ENCODE results near the gene IFNLR1. TPM values are rescaled to one million over a fixed set of nuclear protein-coding genes. Genes with fewer than 3 reads are reported as not detected.

Gene IFNLR1
- total RNA-seq, 4 donors from 2014 or later = 2.6 to 37.4 (median 12.7) TPM

DNA sequence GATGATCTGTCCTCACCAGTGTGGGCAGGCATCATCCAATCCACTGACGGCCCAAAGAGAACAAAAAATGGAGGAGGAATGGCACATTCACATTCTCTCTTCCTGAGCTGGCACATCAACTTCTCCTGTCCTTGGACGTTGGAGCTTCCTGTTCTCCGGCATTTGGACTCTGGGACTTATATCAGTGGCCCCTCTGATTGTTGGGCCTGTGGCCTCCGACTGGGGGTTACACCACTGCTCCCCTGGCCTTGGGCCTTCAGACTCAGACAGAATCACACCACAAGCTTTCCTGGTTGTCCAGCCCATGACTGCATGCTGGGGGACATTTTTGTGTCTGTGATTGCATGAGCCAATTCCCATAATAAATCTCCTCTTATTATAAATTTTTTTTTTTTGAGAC, 20.1 kb downstream of the IFNLR1 start:
- Histone ChIP-seq H3K27ac (no peak overlapping the region), H3K36me3 (no peaks in the 10 kb centered on the region), H3K27me3 (no peaks in the 10 kb centered on the region), H3K9me3 (no peaks in the 10 kb centered on the region), H3K4me1 (no peaks in the 10 kb centered on the region), H3K4me3 (no peak overlapping the region)
- 65 to 100% methylated on average over 2 to 4 of the region's 4 CpGs for WGBS, 2 donors (ENCODE audit: low coverage in 1 of 2)
- intact Hi-C loops (cut with DNase I; ENCODE audit: low total_unique reads) (no loop called here), in situ Hi-C loops (cut with MboI; ENCODE audit: low pct_ligation_motif_present in 1 of 4, low pct_unique_long_range_greater_than_20kb in 1 of 4, low sequenced_read_pairs in 3 of 4) (no loop called here)
- no peak for DNase-seq
- TF ChIP-seq EP300 (IDR thresholded peaks at IDR 0.05; ENCODE audit: low read depth) = no peak
- no peak for TF ChIP-seq POLR2A (IDR thresholded peaks at IDR 0.05)
- TF ChIP-seq POLR2AphosphoS5 (IDR thresholded peaks at IDR 0.05) = no peak
- TF ChIP-seq, protein P1, sequence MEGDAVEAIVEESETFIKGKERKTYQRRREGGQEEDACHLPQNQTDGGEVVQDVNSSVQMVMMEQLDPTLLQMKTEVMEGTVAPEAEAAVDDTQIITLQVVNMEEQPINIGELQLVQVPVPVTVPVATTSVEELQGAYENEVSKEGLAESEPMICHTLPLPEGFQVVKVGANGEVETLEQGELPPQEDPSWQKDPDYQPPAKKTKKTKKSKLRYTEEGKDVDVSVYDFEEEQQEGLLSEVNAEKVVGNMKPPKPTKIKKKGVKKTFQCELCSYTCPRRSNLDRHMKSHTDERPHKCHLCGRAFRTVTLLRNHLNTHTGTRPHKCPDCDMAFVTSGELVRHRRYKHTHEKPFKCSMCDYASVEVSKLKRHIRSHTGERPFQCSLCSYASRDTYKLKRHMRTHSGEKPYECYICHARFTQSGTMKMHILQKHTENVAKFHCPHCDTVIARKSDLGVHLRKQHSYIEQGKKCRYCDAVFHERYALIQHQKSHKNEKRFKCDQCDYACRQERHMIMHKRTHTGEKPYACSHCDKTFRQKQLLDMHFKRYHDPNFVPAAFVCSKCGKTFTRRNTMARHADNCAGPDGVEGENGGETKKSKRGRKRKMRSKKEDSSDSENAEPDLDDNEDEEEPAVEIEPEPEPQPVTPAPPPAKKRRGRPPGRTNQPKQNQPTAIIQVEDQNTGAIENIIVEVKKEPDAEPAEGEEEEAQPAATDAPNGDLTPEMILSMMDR (IDR thresholded peaks at IDR 0.05) = no peak

DNA sequence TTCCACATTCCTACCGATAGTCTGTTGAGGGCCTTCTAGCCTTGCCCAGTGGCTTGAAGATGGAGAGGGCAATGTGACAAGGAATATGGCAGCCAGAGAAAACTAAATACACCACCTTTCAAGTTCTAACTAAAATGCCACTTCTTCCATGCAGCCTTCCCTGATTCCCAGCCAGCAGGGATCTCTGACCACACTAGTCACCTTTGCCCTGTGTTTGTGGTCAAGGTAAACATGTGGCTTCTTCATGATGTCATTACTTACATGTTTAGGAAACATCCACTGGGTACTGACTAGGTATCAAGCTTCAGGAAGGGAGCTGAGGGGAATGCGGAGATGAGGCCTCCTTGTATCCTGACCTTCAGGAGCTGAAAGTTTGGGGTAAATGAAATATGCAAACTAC, 21.6 kb downstream of the IFNLR1 start:
- Histone ChIP-seq H3K27me3 (no peaks in the 10 kb centered on the region), H3K9me3 (no peaks in the 10 kb centered on the region), H3K4me1 (peaks cover 0 to 8% (median 6%) of the 10 kb centered on the region in 4 donors), H3K36me3 (no peaks in the 10 kb centered on the region), H3K4me3 (no peak overlapping the region), H3K27ac (no peak overlapping the region)
- no peak for DNase-seq
- TF ChIP-seq POLR2A (IDR thresholded peaks at IDR 0.05) = no peak
- no peak for TF ChIP-seq POLR2AphosphoS5 (IDR thresholded peaks at IDR 0.05)
- TF ChIP-seq EP300 (IDR thresholded peaks at IDR 0.05; ENCODE audit: low read depth) = no peak
- TF ChIP-seq, protein P1 (IDR thresholded peaks at IDR 0.05) = no peak
- intact Hi-C loops (cut with DNase I; ENCODE audit: low total_unique reads) (no loop called here), in situ Hi-C loops (cut with MboI; ENCODE audit: low pct_ligation_motif_present in 1 of 4, low pct_unique_long_range_greater_than_20kb in 1 of 4, low sequenced_read_pairs in 3 of 4) (no loop called here)
- 98 to 100% methylated on average over 1 to 2 of the region's 2 CpGs for WGBS, 2 donors (ENCODE audit: low coverage in 1 of 2)

DNA sequence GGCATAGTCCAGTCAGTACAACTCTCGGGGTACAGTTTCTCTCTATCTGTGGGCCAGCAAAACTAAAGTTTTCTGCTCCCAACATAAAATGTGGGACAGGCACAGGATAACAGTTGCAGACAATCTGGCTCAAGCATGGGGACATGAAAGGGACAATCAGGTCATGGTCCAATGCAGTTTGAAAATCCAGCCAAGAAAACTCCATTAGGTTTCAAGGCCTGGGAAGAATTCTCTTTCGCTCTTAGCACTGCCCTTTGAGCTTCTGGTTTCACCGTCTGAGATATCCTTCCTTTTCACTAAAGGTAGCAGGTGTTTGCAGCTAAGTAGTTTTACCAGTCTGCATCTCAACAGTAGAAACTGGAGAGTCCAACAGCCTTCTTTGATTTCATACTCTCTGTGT, 23.1 kb downstream of the IFNLR1 start:
- Histone ChIP-seq H3K36me3 (no peaks in the 10 kb centered on the region), H3K4me3 (no peak overlapping the region), H3K27ac (no peak overlapping the region), H3K27me3 (no peaks in the 10 kb centered on the region), H3K4me1 (peaks cover 0 to 8% (median 6%) of the 10 kb centered on the region in 4 donors), H3K9me3 (no peaks in the 10 kb centered on the region)
- no peak for DNase-seq
- in situ Hi-C loops (cut with MboI; ENCODE audit: low pct_ligation_motif_present in 1 of 4, low pct_unique_long_range_greater_than_20kb in 1 of 4, low sequenced_read_pairs in 3 of 4) (no loop called here), intact Hi-C loops (cut with DNase I; ENCODE audit: low total_unique reads) (no loop called here)
- TF ChIP-seq, protein P1 (IDR thresholded peaks at IDR 0.05) = no peak
- TF ChIP-seq EP300 (IDR thresholded peaks at IDR 0.05; ENCODE audit: low read depth) (no peak), POLR2A (IDR thresholded peaks at IDR 0.05) (no peak), POLR2AphosphoS5 (IDR thresholded peaks at IDR 0.05) (no peak)
- 73 to 100% methylated on average over 1 to 3 of the region's 3 CpGs for WGBS, 2 donors (ENCODE audit: low coverage in 1 of 2)

DNA sequence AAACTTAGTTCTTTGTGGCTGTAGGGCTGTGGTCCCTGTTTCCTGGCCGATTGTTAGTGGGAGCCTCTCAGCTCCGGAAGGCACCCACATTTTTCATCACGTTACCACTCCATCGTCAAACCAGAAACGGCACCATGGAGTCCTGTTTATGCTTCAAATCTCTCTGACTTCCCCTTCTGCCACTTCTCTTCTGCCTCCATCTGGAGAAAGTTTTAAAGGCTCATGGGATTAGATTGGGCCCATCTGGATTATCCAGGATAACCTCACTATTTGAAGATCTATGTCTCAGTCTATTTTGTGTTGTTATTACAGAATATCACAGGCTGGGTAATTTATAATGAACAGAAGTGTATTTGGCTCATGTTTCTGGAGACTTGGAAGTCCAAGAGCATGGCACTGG, 24.9 kb downstream of the IFNLR1 start:
- TF ChIP-seq EP300 (IDR thresholded peaks at IDR 0.05; ENCODE audit: low read depth) (no peak), POLR2AphosphoS5 (IDR thresholded peaks at IDR 0.05) (no peak)
- WGBS, 2 donors (ENCODE audit: low coverage in 1 of 2) = 73 to 80% methylated on average over 1 to 5 of the region's 5 CpGs
- Histone ChIP-seq H3K27me3 (no peaks in the 10 kb centered on the region), H3K4me3 (no peak overlapping the region), H3K9me3 (no peaks in the 10 kb centered on the region), H3K36me3 (no peaks in the 10 kb centered on the region), H3K27ac (no peak overlapping the region), H3K4me1 (peaks cover 0 to 8% (median 6%) of the 10 kb centered on the region in 4 donors)
- intact Hi-C loops (cut with DNase I; ENCODE audit: low total_unique reads) (no loop called here), in situ Hi-C loops (cut with MboI; ENCODE audit: low pct_ligation_motif_present in 1 of 4, low pct_unique_long_range_greater_than_20kb in 1 of 4, low sequenced_read_pairs in 3 of 4) (no loop called here)
- DNase-seq = no peak

DNA sequence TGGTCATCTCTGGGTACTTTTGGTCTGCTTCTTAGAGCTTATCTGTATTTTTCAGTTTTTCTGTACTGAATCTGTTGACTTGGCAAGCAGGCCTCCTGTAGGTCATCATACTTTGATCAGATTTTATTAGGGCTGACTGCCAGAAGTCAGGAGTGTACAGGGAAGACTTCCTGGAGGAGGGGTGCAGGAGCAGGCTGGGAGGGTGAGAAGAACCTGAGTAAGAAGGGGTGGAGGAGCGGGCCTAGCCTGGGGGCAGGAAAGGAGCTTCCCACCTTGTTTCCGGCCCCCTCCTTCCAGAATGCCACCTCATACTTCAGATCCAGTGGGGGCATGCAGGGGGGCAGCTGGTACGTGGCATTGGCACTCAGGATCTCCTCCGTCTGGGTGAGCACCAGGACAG, 25.8 kb downstream of the IFNLR1 start:
- no peak overlapping the region for H3K4me3 ChIP-seq
- H3K27me3 ChIP-seq = no peaks in the 10 kb centered on the region
- 57 to 60% methylated on average over 1 to 4 of the region's 4 CpGs for WGBS, 2 donors (ENCODE audit: low coverage in 1 of 2)
- H3K4me1 ChIP-seq = peaks cover 0 to 8% (median 6%) of the 10 kb centered on the region in 4 donors
- peak; percentile 47 for DNase-seq
- H3K27ac ChIP-seq = peak overlapping the region in 2 of 4 donors; percentile 2 to 7
- intact Hi-C loops (cut with DNase I; ENCODE audit: low total_unique reads) = no loop called here
- no peaks in the 10 kb centered on the region for H3K36me3 ChIP-seq
- no peaks in the 10 kb centered on the region for H3K9me3 ChIP-seq
- TF ChIP-seq POLR2A (IDR thresholded peaks at IDR 0.05) (no peak), POLR2AphosphoS5 (IDR thresholded peaks at IDR 0.05) (no peak), EP300 (IDR thresholded peaks at IDR 0.05; ENCODE audit: low read depth) (no peak)
- TF ChIP-seq, protein P1 (IDR thresholded peaks at IDR 0.05) = no peak
- in situ Hi-C loops (cut with MboI; ENCODE audit: low pct_ligation_motif_present in 1 of 4, low pct_unique_long_range_greater_than_20kb in 1 of 4, low sequenced_read_pairs in 3 of 4) = no loop called here

All from transverse colon (tissue), 4 donors.